GM08714 (cell line): ENCODE results near the gene CRY2.

Source experiments
- H3K4me3 ChIP-seq: fragments of 200-500 bp; sonication (Bioruptor generic); 2 replicates; pipeline ENCODE4 v1.5.1; 2014; ENCODE audit warnings: mild to moderate bottlenecking, low read length, inconsistent platforms
- ZNF274 ChIP-seq: IDR thresholded peaks from 2 replicates; pipeline ENCODE4 v1.6.1; 2012; ENCODE audit warnings: mild to moderate bottlenecking, low read depth, low read length

The CRY2 gene

GRCh38 chr11:45846974-45847910 is at the start of gene CRY2:
Gene CRY2, plus strand, starts transcription at chr11:45847475. Its CDS starts 16 bp downstream, at chr11:45847491.
- no peak for TF ChIP-seq ZNF274

GRCh38 chr11:45798793-45799441 is 48.4 kb upstream of the CRY2 start:
- TF ChIP-seq ZNF274 = no peak
- H3K4me3 ChIP-seq = no peak overlapping the region

More at GRCh38 chr11:45846974-45847910, at the start of gene CRY2:
- H3K4me3 ChIP-seq = peak within 1 kb of the TSS; percentile 91

GRCh38 chr11:45799562-45799961 is 47.7 kb upstream of the CRY2 start:
- no peak overlapping the region for H3K4me3 ChIP-seq
- no peak for TF ChIP-seq ZNF274

GRCh38 chr11:45800261-45800660 is 47.0 kb upstream of the CRY2 start:
- no peak for TF ChIP-seq ZNF274
- H3K4me3 ChIP-seq = no peak overlapping the region

GRCh38 chr11:45801723-45802315 is 45.5 kb upstream of the CRY2 start:
- TF ChIP-seq ZNF274 = no peak
- H3K4me3 ChIP-seq = no peak overlapping the region

GRCh38 chr11:45802531-45803317 is 44.6 kb upstream of the CRY2 start:
- no peak for TF ChIP-seq ZNF274
- H3K4me3 ChIP-seq = no peak overlapping the region

- TF ChIP-seq ZNF274 = no peak
- H3K4me3 ChIP-seq = peak overlapping the region; percentile 87
Observed at GRCh38 chr11:45803971-45804760, 43.1 kb upstream of the CRY2 start.

GRCh38 chr11:45804761-45805304 is 42.4 kb upstream of the CRY2 start, which contains the start of gene SLC35C1:
Gene SLC35C1, plus strand, starts transcription at chr11:45805149. Its CDS starts 653 bp downstream, at chr11:45805802.
- no peak for TF ChIP-seq ZNF274
- H3K4me3 ChIP-seq = peak within 1 kb of the TSS; percentile 87

- TF ChIP-seq ZNF274 = no peak
- H3K4me3 ChIP-seq = peak overlapping the region; percentile 87
Observed at GRCh38 chr11:45805305-45806071, 41.8 kb upstream of the CRY2 start.

- H3K4me3 ChIP-seq = peak overlapping the region; percentile 87; the same call in 1 of the 2 replicates
- TF ChIP-seq ZNF274 = no peak
Observed at GRCh38 chr11:45806072-45806933, 41.0 kb upstream of the CRY2 start.
